GM10847 (cell line): ENCODE data around the gene JAG2.

Source experiments
- POLR2A ChIP-seq: IDR thresholded peaks from 2 replicates; pipeline ENCODE4 v1.6.1; 2011; ENCODE audit not compliant: insufficient read length; ENCODE audit errors: extremely low read depth

The JAG2 gene

GRCh38 chr14:105165761-105166485, 2.7 kb downstream of the JAG2 start:
- no peak for TF ChIP-seq POLR2A

- TF ChIP-seq POLR2A, result no peak
Observed at GRCh38 chr14:105165134-105165704, 3.4 kb downstream of the JAG2 start.

GRCh38 chr14:105163040-105163742, 5.4 kb downstream of the JAG2 start:
- no peak for TF ChIP-seq POLR2A

GRCh38 chr14:105162669-105162979, 6.0 kb downstream of the JAG2 start:
- no peak for TF ChIP-seq POLR2A

GRCh38 chr14:105161964-105162668, 6.5 kb downstream of the JAG2 start:
- no peak for TF ChIP-seq POLR2A

- TF ChIP-seq POLR2A, result no peak
Observed at GRCh38 chr14:105161309-105161708, 7.3 kb downstream of the JAG2 start.

- TF ChIP-seq POLR2A, result no peak
Observed at GRCh38 chr14:105160776-105161175, 7.8 kb downstream of the JAG2 start.

- TF ChIP-seq POLR2A, result no peak
Observed at GRCh38 chr14:105159344-105159743, 9.2 kb downstream of the JAG2 start.

GRCh38 chr14:105158794-105159193, 9.8 kb downstream of the JAG2 start:
- no peak for TF ChIP-seq POLR2A

- TF ChIP-seq POLR2A, result no peak
Observed at GRCh38 chr14:105157872-105158271, 10.7 kb downstream of the JAG2 start.

GRCh38 chr14:105156414-105157375, 11.9 kb downstream of the JAG2 start:
- no peak for TF ChIP-seq POLR2A

- no peak for TF ChIP-seq POLR2A
Observed at GRCh38 chr14:105155681-105156413, 12.7 kb downstream of the JAG2 start.

GRCh38 chr14:105155071-105155651, 13.4 kb downstream of the JAG2 start:
- TF ChIP-seq POLR2A, result no peak

- TF ChIP-seq POLR2A, result no peak
Observed at GRCh38 chr14:105154476-105154871, 14.1 kb downstream of the JAG2 start.
